Stimulated activated CD8-positive, alpha-beta memory T cell treated with anti-CD3 and anti-CD28 coated beads, Interleukin-12 subunit alpha, Interleukin-12 subunit beta, amount 100 ng/mL, for 4 hours (primary cell): Measurements from ENCODE around the gene COP1.
"Not testable (repeated sequence)": the region's sequence is repeated elsewhere in the genome, so short reads cannot be mapped to it uniquely, and the experiment has no call there.

ENCODE experiments used
- DNase-seq: peaks from one replicate; pipeline ENCODE4 v3.0.0-alpha.2; 2020; ENCODE audit warnings: low read depth

The COP1 gene

DNA sequence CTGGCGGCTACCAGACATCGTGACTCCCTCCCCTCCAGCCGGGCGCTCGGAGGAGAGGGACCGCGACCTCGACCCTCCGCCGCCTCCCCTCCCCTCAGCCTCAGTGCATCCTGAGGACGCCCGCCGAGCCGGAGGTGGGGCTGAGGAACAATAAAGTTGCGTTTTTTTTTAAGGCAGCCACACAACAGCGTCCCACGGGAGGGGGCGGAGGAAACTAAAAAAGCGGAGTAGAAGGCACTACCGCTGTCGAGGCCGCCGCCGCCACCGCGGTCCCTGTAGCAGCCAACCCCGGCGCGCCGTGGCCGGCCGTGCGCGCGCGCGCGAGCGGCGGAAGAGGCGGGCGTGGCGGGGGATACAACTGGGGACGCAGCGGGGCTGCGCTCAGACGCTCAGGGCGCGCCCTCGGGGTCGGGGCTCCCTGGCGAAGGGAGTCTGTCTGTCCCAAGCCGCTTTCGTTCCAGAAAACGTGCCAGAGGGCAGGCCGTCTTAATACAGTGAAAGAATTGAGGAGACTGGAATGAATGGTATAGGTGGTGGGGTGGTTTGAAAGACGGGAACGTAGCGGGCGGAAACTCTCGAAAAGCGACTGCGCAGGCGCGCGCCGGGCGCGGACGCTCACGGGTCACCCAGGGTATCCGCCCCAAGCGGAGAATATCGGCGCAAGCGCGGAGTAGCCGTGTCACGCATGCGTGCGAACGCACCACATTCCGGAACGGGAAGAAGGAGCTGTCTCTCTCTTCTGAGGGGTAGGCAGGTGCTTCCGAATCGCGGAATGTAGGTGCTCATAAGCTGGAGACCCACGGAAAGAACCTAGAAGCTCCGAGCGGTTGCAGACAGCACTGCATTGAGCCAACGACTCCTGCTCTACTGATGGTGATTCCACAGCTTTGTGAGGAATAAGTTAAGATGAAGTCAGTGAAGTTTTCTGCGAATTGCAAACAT lies at the start of gene COP1:
TSS of gene COP1 (minus strand) at position 326 of the 942 bp plus-strand sequence. CDS start at position 18, 308 bp downstream.
- DNase-seq, result peak; percentile 93

DNA sequence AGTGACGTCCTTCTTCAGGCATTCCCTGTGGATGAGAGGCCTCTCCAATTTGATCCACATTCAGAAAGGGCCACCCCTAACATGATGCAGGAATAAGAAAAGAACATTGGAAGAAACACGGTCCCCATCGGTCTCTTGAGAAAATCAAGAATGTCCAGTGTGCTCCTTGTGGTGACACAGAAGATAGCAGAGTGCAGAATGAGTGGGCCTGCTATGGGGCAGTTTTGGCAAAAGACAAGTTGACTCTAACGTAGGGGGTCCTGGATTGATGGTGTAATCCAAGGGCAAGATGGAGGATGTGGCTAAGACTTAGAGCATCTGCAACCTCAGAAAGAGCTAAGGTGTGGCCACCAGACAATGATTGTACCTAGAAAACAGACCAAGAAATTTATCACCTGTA lies 45.1 kb upstream of the COP1 start:
- DNase-seq, result no peak

DNA sequence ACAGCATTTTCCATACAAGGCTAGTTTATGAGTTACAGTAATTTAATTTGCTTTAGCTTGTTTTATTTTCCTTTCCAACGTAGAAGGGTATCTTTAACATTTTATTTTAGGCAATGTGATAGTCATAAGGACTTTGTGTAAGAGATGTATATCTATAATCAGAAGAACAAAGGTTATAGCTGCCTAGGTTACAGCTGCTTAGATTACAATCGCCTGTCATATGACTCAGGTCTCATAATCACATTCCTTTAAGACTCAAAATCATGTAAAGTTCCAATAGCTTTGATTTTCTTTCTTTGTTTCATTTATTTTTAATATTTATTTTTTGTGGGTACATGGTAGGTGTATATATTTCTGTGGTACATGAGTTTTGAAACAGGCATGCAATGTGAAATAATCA lies 37.8 kb upstream of the COP1 start:
- no peak for DNase-seq

DNA sequence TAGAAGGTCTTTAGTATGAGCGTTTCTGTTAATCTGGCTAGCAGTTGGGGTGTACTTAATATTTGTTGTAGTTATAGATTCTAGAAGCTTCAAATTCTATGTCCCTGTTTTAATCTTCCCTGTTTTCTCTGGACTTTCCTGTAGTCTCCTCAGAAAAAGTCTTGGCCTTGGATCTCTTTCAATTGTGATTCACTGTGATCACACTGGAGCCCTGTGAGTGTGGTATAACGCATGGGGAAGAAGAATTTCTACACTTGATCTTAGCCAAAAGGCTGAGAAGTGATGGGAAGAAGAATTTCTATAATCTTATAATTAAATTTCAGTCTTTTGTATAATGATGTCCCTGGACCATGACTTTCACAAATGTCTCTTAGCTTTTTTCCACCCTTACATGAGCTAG lies 36.7 kb upstream of the COP1 start:
- no peak for DNase-seq

DNA sequence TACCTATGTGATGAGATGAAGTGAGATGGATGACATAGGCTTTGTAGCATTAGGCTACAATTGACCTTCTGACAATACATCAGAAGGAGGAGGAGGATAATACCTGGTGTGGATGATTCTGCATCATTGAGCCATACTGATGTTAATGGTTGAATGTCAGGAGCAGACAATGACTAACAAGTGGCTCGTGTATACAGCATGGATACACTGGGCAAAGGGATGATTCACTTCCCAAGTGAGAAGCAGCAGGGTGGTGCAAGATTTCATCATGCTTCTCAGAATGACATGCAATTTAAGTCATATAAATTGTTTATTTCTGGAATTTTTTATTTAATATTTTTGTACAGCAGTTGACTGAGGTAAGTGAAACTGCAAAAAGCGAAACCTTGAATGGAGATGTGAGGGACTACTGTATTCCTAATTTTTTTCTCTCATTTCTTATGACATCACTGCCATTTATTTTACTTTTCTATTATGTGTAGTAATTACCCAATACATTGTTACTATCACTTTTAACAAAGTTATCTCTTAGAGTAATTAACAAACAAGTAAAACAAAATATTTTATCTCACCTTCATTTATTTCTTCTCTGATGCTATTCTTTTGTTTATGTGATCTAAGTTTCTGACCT lies 34.4 kb upstream of the COP1 start:
- no peak for DNase-seq

DNA sequence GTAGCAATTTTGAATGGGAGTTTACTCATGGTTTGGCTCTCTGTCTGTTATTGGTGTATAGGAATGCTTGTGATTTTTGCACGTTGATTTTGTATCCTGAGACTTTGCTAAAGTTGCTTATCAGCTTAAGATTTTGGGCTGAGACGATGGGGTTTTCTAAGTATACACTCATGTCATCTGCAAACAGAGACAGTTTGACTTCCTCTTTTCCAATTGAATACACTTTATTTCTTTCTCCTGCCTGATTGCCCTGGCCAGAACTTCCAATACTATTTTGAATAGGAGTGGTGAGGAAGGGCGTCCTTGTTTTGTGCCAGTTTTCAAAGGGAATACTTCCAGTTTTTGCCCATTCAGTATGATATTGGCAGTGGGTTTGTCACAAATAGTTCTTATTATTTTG lies 26.6 kb upstream of the COP1 start:
- DNase-seq, result not testable (repeated sequence)

DNA sequence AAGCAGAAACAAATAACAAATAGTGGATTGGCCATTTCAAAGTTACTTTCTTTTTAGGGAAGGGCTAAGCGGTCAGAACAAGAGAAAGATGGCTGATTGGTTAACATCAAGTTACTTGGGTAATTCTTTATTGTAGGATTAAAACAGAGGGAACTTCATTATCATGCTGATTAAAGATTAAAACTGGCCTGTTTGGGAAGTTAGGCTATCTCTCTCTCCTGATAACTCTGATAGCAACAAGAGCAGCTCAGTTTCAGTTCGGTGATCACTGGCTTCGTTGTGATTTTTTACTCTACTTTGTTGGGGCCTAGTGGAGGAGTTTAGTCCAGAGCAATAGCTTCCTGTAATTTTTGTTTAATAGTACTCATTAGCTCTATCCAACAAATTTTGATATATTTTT lies 20.5 kb upstream of the COP1 start:
- no peak for DNase-seq

DNA sequence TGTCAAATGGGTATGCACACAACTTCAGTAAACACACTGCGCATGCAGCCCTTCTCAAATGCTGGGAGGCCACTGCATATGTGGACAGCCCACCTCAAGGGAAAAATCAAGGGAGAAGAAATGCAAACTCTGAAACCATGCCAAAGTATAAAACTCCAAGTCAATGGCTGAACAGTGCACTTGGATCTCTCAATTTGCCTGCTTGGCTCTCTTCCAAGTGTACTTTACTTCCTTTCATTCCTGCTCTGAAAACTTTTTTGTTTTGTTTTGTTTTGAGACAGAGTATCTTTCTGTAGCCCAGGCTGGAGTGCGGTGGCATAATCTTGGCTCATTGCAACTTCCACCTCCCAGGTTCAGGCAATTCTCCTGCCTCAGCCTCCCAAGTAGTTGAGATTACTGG lies 18.8 kb upstream of the COP1 start:
- no peak for DNase-seq

DNA sequence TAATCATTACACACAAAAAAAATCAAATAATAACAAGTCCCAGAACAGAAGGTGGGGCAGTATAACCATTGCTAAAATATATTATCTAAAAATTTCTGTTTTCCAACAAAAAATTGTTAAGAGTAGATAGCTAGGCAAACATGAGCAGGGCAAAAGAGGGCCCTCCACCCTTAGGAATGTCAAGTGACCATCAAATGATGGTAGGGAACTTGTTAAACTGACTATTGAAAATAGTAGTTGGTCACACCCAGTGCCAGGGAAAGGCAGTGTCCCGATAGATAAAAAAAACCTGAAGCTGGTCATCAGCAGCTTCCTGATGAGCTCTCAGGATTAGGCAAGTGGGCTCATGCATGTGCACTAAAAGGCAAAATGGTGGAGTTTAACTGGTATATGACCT lies 18.4 kb upstream of the COP1 start:
- no peak for DNase-seq

DNA sequence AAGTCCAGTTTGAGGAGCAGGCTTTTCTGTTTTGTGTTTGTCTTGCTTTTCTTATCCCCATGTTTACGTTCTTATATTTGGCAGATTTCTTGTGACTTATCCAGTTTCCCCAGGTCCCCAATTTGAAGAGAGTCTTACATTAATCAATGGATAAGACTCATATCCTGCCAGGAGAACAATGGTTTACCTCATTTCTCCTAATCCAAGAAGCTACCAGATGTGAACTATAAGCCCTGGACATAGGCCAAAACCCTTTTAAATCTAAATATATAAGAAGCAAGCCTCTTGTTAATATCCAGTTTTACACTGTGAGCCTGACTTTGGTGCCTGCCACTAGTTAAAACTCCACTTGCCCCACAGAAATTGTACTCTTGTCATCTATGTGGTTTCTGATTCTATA lies 15.1 kb upstream of the COP1 start:
- no peak for DNase-seq

DNA sequence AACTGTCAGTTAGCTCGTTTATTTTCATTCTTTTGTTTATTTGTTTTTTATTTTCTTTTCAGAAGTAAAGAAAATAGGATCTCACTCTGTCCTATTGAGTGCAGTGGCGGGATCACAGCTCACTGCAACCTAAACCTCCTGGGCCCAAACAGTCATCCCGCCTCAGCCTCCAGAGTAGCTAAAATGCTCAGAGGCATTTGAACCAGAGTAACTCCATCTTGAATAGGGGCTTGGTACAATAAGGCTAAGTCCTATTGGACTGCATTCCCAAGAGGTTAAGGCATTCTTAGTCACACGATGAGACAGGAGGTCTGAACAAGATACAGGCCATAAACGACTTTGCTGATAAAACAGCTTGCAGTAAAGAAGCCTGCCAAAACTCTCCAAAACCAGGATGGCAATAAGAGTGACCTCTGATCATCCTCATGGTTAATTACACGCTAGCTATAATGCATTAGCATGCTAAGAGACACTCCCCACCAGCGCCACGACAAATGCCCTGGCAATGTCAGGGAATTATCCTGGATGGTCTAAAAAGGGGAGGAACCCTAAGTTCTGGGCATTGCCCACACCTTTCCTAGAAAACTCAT lies 13.1 kb upstream of the COP1 start:
- DNase-seq, result no peak

DNA sequence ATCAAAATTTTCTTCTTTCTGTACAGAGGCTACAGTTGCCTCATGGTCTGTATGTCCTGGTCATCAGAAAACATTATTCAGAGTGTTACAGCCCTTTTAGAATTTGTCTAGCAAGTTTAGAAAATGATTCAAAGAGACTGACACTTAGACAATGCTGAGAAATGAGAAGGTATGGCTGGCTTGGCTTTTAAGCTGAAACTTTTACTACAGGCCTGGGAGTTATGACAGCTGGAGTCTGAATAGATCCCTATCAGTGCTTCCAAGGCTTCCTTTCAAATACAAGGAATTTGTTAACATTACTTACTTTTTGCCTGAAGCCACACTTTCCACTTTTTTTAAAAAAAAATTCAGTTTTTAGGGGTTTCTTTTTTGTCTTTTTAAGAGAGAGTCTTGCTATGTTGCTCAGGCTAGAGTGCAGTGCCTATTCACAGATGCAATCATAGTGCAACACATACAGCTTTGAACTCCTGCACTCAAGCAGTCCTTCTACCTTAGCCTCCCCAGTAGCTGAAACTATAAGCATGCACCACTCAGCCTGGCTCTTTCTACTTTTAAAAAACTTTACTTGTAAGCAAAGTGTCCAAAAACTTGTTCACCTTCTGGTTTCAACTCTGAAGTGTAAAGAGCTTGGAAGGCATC lies 10.5 kb upstream of the COP1 start:
- DNase-seq, result no peak

DNA sequence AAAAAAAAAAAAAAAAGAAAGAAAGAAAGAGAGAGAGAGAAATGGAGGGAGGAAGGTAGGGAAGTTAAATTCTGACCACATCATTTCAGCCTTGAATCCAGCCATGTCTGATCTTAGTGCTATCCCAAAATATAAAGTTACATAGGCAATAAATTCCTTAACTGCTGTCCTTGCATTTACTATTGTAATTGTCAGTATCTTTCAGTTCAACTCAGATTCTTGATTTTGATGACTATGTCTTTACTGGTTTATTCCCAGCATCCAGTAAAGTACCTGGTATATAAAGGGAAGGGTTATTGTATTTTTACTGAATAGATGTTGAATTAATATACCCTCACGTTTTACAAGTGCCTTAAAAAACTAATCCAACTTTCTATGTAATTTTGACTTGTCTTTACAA lies 8.9 kb upstream of the COP1 start:
- no peak for DNase-seq

DNA sequence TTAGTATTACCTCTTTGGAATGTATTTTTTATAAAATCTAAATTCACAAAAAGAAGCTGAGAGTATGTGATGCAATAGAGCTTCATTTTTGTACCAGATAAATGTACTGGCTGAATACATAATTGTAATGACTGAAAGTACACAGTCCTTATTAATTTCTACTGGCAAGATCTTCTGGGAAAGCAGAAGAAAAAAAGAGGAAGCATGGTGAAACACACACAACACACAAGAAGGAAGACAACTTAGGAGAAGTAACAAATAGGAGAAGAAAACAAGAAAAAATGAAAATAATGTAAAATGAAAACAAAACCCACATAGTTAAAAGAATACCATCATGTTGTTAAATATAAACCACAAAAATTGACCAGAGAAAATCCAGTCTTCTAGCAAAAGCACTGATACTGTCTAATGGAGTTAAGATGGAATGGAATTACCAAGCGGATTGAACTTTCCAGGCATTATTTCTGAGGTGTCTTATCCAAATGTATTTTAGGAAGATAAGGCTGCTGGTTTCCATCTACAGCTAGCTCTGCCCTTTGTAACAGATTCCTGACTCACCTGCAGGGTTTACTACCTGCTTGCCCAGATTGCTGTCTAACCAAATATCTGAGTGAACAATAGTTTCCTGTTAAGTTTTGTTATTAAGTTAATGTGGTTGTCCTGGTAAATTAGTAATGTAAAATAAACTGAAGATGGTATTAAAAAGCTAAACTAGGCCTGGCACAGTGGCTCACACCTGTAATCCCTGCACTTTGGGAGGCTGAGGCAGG lies 4.5 kb upstream of the COP1 start:
- DNase-seq, result no peak

DNA sequence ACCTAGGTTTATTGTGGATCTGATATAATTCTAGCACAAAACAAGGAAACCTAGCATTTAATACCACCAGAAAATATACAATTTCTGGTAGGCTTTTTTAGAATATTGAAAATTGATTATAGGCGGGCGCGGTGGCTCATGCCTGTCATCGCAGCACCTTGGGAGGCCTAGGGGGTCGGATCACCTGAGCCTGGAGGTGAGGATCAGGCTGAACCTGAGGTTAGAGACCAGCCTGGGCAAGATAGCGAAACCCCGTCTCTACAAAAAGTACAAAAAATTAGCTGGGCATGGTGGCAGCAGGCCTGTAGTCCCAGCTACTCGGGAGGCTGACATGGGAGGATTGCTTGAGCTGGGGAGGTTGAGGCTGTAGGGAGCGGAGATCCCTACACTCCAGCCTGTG lies 948 bp upstream of the COP1 start:
- DNase-seq, result no peak

DNA sequence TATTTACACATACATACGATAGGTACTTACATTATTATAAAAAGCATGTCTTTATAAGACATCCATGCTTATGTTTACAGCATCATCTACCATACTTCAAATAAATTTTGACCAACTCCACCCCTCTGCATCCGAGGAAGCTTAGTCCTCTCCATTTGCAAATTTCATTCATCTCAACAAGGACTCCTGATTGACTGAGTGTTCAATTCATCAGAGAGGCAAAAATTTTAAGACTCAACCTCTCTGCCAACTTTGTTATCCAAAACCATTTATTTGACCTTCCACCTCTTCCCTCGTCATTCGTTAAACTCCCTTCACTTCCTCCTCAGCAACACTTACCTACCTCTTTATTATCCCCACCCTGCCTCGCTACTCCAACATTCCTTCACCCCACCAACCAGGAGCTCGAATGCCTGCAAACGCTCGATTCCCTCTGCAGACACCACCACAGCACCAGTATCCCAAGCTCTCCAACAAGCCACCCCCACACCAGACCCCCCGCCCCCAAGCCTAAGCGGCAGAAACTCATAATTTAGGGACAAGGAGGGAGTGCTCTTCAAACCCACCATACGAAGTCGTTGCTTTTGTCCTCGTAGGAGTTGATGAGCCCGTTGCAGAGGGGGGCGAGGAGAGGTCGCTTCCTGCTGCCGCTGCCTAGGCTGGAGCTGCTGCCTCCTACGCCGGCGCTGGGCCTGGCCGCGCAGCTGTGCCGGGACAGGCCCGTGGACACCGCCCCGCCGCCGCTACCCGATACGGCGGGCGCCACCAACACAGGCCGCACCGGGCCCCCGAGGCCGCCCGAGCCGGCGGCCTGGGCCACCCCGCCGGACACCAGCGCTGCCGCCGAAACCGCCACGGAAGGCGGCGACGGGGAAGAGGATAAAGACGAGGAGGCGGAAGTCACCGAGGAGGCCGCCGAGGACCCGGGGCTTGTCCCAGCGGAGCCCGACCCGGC lies 803 bp downstream of the COP1 start:
- no peak for DNase-seq

DNA sequence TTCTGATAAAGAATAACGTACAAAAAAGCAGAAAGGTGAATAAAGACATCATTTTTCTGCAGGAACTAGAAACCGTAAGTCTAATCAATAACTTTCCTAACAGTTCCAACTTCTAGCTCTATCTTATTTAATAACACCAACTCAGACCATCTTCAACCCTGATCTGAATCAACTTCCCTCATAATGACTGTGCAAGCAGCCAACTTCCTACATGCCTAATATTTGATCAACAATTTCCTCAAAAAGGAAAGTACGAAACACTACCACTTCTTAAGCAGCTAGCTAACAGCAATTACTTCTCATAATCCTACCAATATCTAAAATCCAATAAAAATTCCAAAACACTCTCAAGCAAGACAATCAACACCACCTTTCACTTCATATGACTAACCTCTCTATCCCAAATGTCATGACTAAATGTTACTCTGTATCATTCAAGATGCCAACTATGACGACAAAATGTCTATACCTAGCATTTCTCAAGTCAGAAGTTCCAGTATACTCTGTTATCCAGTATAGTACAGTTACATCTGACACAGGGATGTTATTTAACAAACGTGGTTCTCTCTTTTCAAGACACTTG lies 1.7 kb downstream of the COP1 start:
- DNase-seq, result no peak

DNA sequence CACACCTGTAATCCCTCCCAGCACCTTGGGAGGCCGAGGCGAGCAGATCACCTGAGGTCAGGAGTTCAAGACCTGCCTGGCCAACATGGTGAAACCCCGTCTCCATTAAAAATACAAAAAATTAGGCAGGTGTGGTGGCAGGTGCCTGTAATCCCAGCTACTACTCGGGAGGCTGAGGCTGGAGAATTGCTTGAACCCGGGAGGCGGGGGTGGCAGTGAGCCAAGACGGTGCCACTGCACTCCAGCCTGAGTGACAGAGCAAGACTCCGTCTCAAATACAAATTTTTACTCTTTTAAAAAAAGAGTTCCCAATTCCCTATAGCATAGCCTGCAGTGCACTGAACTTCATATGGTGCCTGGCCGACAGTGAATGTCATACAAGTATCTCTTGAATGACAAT lies 2.4 kb downstream of the COP1 start:
- DNase-seq, result not testable (repeated sequence)

DNA sequence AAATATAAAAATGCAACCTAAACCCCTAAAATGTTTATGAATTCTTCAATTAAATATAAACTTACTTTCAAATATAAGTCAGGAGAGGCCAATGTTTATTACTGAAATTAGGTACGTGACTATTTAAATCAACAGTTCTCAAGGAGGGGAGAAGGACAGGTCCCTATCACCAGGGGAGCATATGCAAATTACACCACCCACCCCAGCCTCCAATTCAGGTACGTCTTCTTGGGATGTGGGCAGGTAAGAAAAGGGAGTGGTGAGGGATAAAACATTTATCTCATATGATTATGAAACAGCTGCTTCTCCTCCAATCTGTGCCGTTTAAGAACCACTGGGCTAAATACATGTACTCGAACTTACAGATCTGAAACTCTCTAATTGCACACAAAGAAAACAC lies 3.4 kb downstream of the COP1 start:
- no peak for DNase-seq

DNA sequence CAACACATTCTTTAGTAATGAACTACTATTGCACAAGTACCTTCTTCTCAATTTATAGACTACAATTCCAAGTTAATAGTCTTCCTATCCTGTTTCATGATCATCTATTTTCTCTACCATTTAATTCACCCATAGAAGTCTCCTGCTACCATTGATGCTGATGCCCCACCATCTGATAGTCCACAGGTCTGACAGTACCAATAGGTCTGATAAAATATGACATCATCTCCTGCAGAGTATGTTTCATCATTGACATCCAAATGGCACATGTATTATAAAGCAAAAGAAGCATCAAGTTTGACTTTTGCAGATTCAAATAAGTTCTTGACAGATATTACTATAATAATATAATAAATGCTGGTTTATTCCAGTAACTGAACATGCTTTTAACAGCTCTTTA lies 5.5 kb downstream of the COP1 start:
- DNase-seq, result no peak
